IPS DF 4.7 (cell line): ENCODE data around the gene TGFA.

Source experiments
- DNase-seq: peaks from one replicate; pipeline ENCODE4 v3.0.0-alpha.2; 2013; ENCODE audit warnings: low spot score; ENCODE audit errors: extremely low read depth

Gene TGFA

GRCh38 chr2:70552501-70553333, 909 bp downstream of the TGFA start:
- DNase-seq = no peak

- no peak for DNase-seq
Measured at GRCh38 chr2:70551167-70551566, 2.5 kb downstream of the TGFA start.

- DNase-seq = no peak
Measured at GRCh38 chr2:70549962-70550361, 3.7 kb downstream of the TGFA start.

GRCh38 chr2:70549064-70549710, 4.4 kb downstream of the TGFA start:
- no peak for DNase-seq

GRCh38 chr2:70548233-70548632, 5.4 kb downstream of the TGFA start:
- DNase-seq = no peak

GRCh38 chr2:70546885-70547284, 6.7 kb downstream of the TGFA start:
- no peak for DNase-seq

GRCh38 chr2:70546376-70546775, 7.2 kb downstream of the TGFA start:
- no peak for DNase-seq

- DNase-seq = no peak
Measured at GRCh38 chr2:70541481-70542020, 12.1 kb downstream of the TGFA start.

GRCh38 chr2:70537840-70538239, 15.8 kb downstream of the TGFA start:
- no peak for DNase-seq

GRCh38 chr2:70536517-70537055, 17.0 kb downstream of the TGFA start:
- no peak for DNase-seq

- no peak for DNase-seq
Measured at GRCh38 chr2:70535573-70535972, 18.1 kb downstream of the TGFA start.

- no peak for DNase-seq
Measured at GRCh38 chr2:70534183-70534836, 19.3 kb downstream of the TGFA start.

- no peak for DNase-seq
Measured at GRCh38 chr2:70532244-70532935, 21.2 kb downstream of the TGFA start.

GRCh38 chr2:70531419-70532086, 22.1 kb downstream of the TGFA start:
- DNase-seq = no peak

- DNase-seq = no peak
Measured at GRCh38 chr2:70529610-70530009, 24.0 kb downstream of the TGFA start.

- DNase-seq = no peak
Measured at GRCh38 chr2:70528929-70529328, 24.7 kb downstream of the TGFA start.

- no peak for DNase-seq
Measured at GRCh38 chr2:70528276-70528675, 25.4 kb downstream of the TGFA start.

GRCh38 chr2:70527447-70528080, 26.1 kb downstream of the TGFA start:
- no peak for DNase-seq

GRCh38 chr2:70526126-70526525, 27.5 kb downstream of the TGFA start:
- no peak for DNase-seq

- no peak for DNase-seq
Measured at GRCh38 chr2:70525032-70525431, 28.6 kb downstream of the TGFA start.
